Thoracic aorta (tissue), 2 donors: ENCODE results near the gene NFE2. TPM values are rescaled to one million over a fixed set of nuclear protein-coding genes. Genes with fewer than 3 reads are reported as not detected.

Source experiments
- ATAC-seq: fragments of 150-250 bp; one replicate; pipeline ENCODE4 v1.8.0; 2017; ENCODE audit warnings: low read depth; ENCODE audit not compliant: insufficient number of reproducible peaks, low FRiP score
- DNase-seq: peaks from one replicate; pipeline ENCODE4 v3.0.0-alpha.2; 2020; ENCODE audit warnings: low spot score
- H3K27ac ChIP-seq, 2 donors: fragments of 200-600 bp; sonication (generic); 1 replicate in 1 of 2; 2 replicates in 1 of 2; pipeline ENCODE4 v1.5.1; 2016; ENCODE audit warnings: mild to moderate bottlenecking in 2 of 2, moderate library complexity in 2 of 2
- H3K27me3 ChIP-seq: fragments of 200-600 bp; sonication (generic); replicated peaks from 2 replicates; pipeline ENCODE4 v1.6.0; 2016; ENCODE audit warnings: mild to moderate bottlenecking; ENCODE audit not compliant: insufficient read depth
- H3K36me3 ChIP-seq: fragments of 200-600 bp; sonication (generic); one replicate; pipeline ENCODE4 v1.5.1; 2016
- H3K4me1 ChIP-seq, 2 donors: fragments of 200-600 bp; sonication (generic); 1 replicate in 1 of 2; 2 replicates in 1 of 2; pipeline versions ENCODE4 v1.5.1 to v1.6.0; 2016; ENCODE audit warnings: low read depth in 2 of 2, mild to moderate bottlenecking in 1 of 2; ENCODE audit not compliant: control insufficient read depth in 1 of 2
- H3K4me3 ChIP-seq: fragments of 200-600 bp; sonication (generic); 2 replicates; pipeline ENCODE4 v1.5.1; 2016; ENCODE audit warnings: mild to moderate bottlenecking
- H3K9me3 ChIP-seq: fragments of 200-600 bp; sonication (generic); 2 replicates; pipeline ENCODE4 v1.5.1; 2016
- CTCF ChIP-seq: fragments of 200-600 bp; sonication (generic); IDR thresholded peaks from one replicate; pipeline ENCODE4 v1.5.1; 2019; ENCODE audit warnings: antibody characterized with exemption
- total RNA-seq, 2 donors: library from RNA; depleted of rRNA; stranded (reverse); fragments of >200 nt; gene quantifications; one replicate each; pipeline versions ENCODE4 v1.1.0 to v1.2.3, GENCODE V29; 2016

The NFE2 gene
- total RNA-seq, 2 donors from 2014 or later = 1.8 TPM; not detected in 1

GRCh38 chr12:54270345-54270744, 30.5 kb downstream of the NFE2 start:
- no peak for ATAC-seq
- TF ChIP-seq CTCF = no peak
- Histone ChIP-seq H3K9me3 (no peaks in the 10 kb centered on the region), H3K4me1 (no peaks in the 10 kb centered on the region), H3K27me3 (no peaks in the 10 kb centered on the region), H3K4me3 (no peak overlapping the region), H3K27ac (no peak overlapping the region), H3K36me3 (peaks cover 9% of the 10 kb centered on the region)
- no peak for DNase-seq

GRCh38 chr12:54266852-54267251, 34.0 kb downstream of the NFE2 start:
- ATAC-seq = no peak
- H3K4me3 ChIP-seq = no peak overlapping the region
- no peak for TF ChIP-seq CTCF
- no peaks in the 10 kb centered on the region for H3K9me3 ChIP-seq
- H3K36me3 ChIP-seq = no peaks in the 10 kb centered on the region
- no peak for DNase-seq
- H3K27me3 ChIP-seq = no peaks in the 10 kb centered on the region
- H3K27ac ChIP-seq = no peak overlapping the region
- peaks cover 0 to 10% of the 10 kb centered on the region in 2 donors for H3K4me1 ChIP-seq

- no peaks in the 10 kb centered on the region for H3K9me3 ChIP-seq
- no peak overlapping the region for H3K27ac ChIP-seq
- DNase-seq = no peak
- H3K4me1 ChIP-seq = peaks cover 0 to 15% of the 10 kb centered on the region in 2 donors
- no peak for TF ChIP-seq CTCF
- ATAC-seq = no peak
- no peaks in the 10 kb centered on the region for H3K27me3 ChIP-seq
- H3K36me3 ChIP-seq = no peaks in the 10 kb centered on the region
- no peak overlapping the region for H3K4me3 ChIP-seq
Measured at GRCh38 chr12:54265364-54265812, 35.4 kb downstream of the NFE2 start.

GRCh38 chr12:54262403-54262925, 38.4 kb downstream of the NFE2 start:
- peaks cover 22 to 43% of the 10 kb centered on the region in 2 donors for H3K4me1 ChIP-seq
- TF ChIP-seq CTCF = no peak

GRCh38 chr12:54261815-54262402, 38.9 kb downstream of the NFE2 start:
- Histone ChIP-seq H3K27me3 (no peaks in the 10 kb centered on the region), H3K4me3 (no peak overlapping the region), H3K36me3 (no peaks in the 10 kb centered on the region), H3K4me1 (peaks cover 22 to 48% of the 10 kb centered on the region in 2 donors), H3K9me3 (no peaks in the 10 kb centered on the region), H3K27ac (no peak overlapping the region)
- no peak for ATAC-seq
- DNase-seq = no peak
- no peak for TF ChIP-seq CTCF

More at GRCh38 chr12:54262403-54262925, 38.4 kb downstream of the NFE2 start:
- Histone ChIP-seq H3K27ac (no peak overlapping the region), H3K36me3 (no peaks in the 10 kb centered on the region), H3K9me3 (no peaks in the 10 kb centered on the region), H3K27me3 (no peaks in the 10 kb centered on the region), H3K4me3 (no peak overlapping the region)
- no peak for ATAC-seq
- no peak for DNase-seq
